Effector CD8-positive, alpha-beta T cell (primary cell): Measurements from ENCODE around the gene CA10.

ENCODE experiments used
- DNase-seq: peaks from one replicate; lab custom pipeline; 2025; lab: John Stamatoyannopoulos, UW

The CA10 gene

GRCh38 chr17:51645056-51645455, 513.5 kb downstream of the CA10 start:
- DNase-seq = no peak

- DNase-seq = no peak
Measured at GRCh38 chr17:51643702-51644490, 514.6 kb downstream of the CA10 start.

GRCh38 chr17:51642029-51642428, 516.5 kb downstream of the CA10 start:
- no peak for DNase-seq

- DNase-seq = no peak
Measured at GRCh38 chr17:51640108-51640622, 518.3 kb downstream of the CA10 start.

GRCh38 chr17:51638971-51639370, 519.5 kb downstream of the CA10 start:
- DNase-seq = no peak

GRCh38 chr17:51636291-51636690, 522.2 kb downstream of the CA10 start:
- DNase-seq = no peak

- DNase-seq = no peak
Measured at GRCh38 chr17:51630101-51630671, 528.3 kb downstream of the CA10 start.

- DNase-seq = no peak
Measured at GRCh38 chr17:51629232-51629631, 529.3 kb downstream of the CA10 start.

- no peak for DNase-seq
Measured at GRCh38 chr17:51627779-51628178, 530.7 kb downstream of the CA10 start.

GRCh38 chr17:51618476-51618875, 540.0 kb downstream of the CA10 start:
- no peak for DNase-seq

GRCh38 chr17:51617986-51618385, 540.5 kb downstream of the CA10 start:
- no peak for DNase-seq

GRCh38 chr17:51613255-51613654, 545.3 kb downstream of the CA10 start:
- no peak for DNase-seq

GRCh38 chr17:51612692-51613091, 545.8 kb downstream of the CA10 start:
- DNase-seq = no peak

GRCh38 chr17:51611585-51611984, 546.9 kb downstream of the CA10 start:
- DNase-seq = no peak

- no peak for DNase-seq
Measured at GRCh38 chr17:51610834-51611233, 547.7 kb downstream of the CA10 start.

GRCh38 chr17:51610155-51610554, 548.4 kb downstream of the CA10 start:
- DNase-seq = no peak

GRCh38 chr17:51608251-51608933, 550.1 kb downstream of the CA10 start:
- no peak for DNase-seq

- DNase-seq = no peak
Measured at GRCh38 chr17:51607512-51607911, 551.0 kb downstream of the CA10 start.

GRCh38 chr17:51604299-51605020, 554.1 kb downstream of the CA10 start:
- DNase-seq = no peak

GRCh38 chr17:51601622-51602261, 556.8 kb downstream of the CA10 start:
- no peak for DNase-seq

GRCh38 chr17:51598824-51599223, 559.7 kb downstream of the CA10 start:
- DNase-seq = no peak

GRCh38 chr17:51597345-51597744, 561.2 kb downstream of the CA10 start:
- DNase-seq = no peak
